ENCODE data around the gene OR1D5. TPM values are rescaled to one million over a fixed set of nuclear protein-coding genes. Genes with fewer than 3 reads are reported as not detected.

OR1D5 gene
- total RNA-seq, 1 experiment from 2014 or later, result not detected

GRCh38 chr17:3037259-3037658, 26.1 kb downstream of the OR1D5 start (continued):
- no peak for TF ChIP-seq REST (IDR thresholded peaks at IDR 0.05; ENCODE audit: low read depth)
- no peak for TF ChIP-seq YY1 (IDR thresholded peaks at IDR 0.05; ENCODE audit: extremely low read depth, insufficient replicate concordance, low read depth, low read length)
- no peak for TF ChIP-seq ZFX (IDR thresholded peaks at IDR 0.05)
- TF ChIP-seq EZH2phosphoT487 (IDR thresholded peaks at IDR 0.05; ENCODE audit: borderline replicate concordance), result no peak
- no peak for TF ChIP-seq TCF7L2 (IDR thresholded peaks at IDR 0.05; ENCODE audit: borderline replicate concordance, extremely low read depth, insufficient read depth, insufficient read length)

- TF ChIP-seq EZH2phosphoT487 (IDR thresholded peaks at IDR 0.05; ENCODE audit: borderline replicate concordance), result no peak
- TF ChIP-seq CBX3 (IDR thresholded peaks at IDR 0.05; ENCODE audit: low read depth), result no peak
- no peak for TF ChIP-seq MAX (IDR thresholded peaks at IDR 0.05)
- Histone ChIP-seq H4K20me1 (ENCODE audit: insufficient read depth) (no peaks in the 10 kb centered on the region), H3K4me1 (ENCODE audit: control insufficient read depth in 1 of 2, insufficient read depth in 2 of 2, low read length in 2 of 2) (no peaks in the 10 kb centered on the region), H3K9me2 (ENCODE audit: insufficient read depth) (no peaks in the 10 kb centered on the region), H2AFZ (ENCODE audit: low read depth, low read length, poor library complexity, severe bottlenecking) (no peak overlapping the region), H3K79me2 (ENCODE audit: insufficient read depth, low read length) (no peaks in the 10 kb centered on the region), H3K36me3 (ENCODE audit: control insufficient read depth in 1 of 2, insufficient read depth in 2 of 2, low read length in 2 of 2) (no peaks in the 10 kb centered on the region; a peak in 2 of 4 replicates), H3K9me3 (ENCODE audit: control insufficient read depth in 1 of 2, insufficient read depth in 1 of 2, low read depth in 1 of 2, low read length in 2 of 2) (no peaks in the 10 kb centered on the region), H3K27me3 (ENCODE audit: insufficient read depth, low read length) (no peaks in the 10 kb centered on the region), H3K4me3 (replicated peaks in 1 of 2; ENCODE audit: low read depth in 1 of 2, low read length in 2 of 2) (no peak overlapping the region), H3K27ac (ENCODE audit: low read depth, low read length) (no peak overlapping the region), H3K9ac (ENCODE audit: low read length) (no peak overlapping the region), H3K4me2 (ENCODE audit: low read length) (no peak overlapping the region)
- no TSS peak for BruUV-seq (replicated peaks)
- ChIA-PET RAD21 (ENCODE audit: low non-redundant PET in 1 of 2, low total read pairs in 2 of 2, uncharacterized antibody in 2 of 2, unreplicated experiment in 2 of 2) (no interaction called here), POLR2A (no interaction called here), CTCF (no interaction called here)
- ATAC-seq, result no peak
- no peak for DNase-seq (ENCODE audit: low read depth, low spot score)
- intact Hi-C loops (cut with micrococcal nuclease), result no loop called here
These were observed 26.6 kb downstream of the OR1D5 start for GRCh38 chr17:3036800-3037199.
